Measurements from ENCODE around the gene TMEM205.
"Not testable (repeated sequence)": the region's sequence is repeated elsewhere in the genome, so short reads cannot be mapped to it uniquely, and the experiment has no call there.

The TMEM205 gene

GRCh38 chr19:11340099-11340467 lies 6.0 kb downstream of the TMEM205 start:
- DNase-seq (ENCODE audit: low read depth in 2 of 3, low spot score in 2 of 3), result not testable (repeated sequence)

GRCh38 chr19:11339254-11340098 lies 6.6 kb downstream of the TMEM205 start, which contains the start of gene RAB3D:
TSS of gene RAB3D (minus strand) at chr19:11339657. CDS start at chr19:11337399, 2,258 bp downstream.
- DNase-seq (ENCODE audit: low read depth in 2 of 3, low spot score in 2 of 3), result peak; percentile 38 to 64 (median 59)

GRCh38 chr19:11338569-11339253 lies 7.4 kb downstream of the TMEM205 start:
- no peak for DNase-seq (ENCODE audit: low read depth in 2 of 3, low spot score in 2 of 3)

GRCh38 chr19:11338121-11338520 lies 7.9 kb downstream of the TMEM205 start:
- DNase-seq (ENCODE audit: low read depth in 2 of 3, low spot score in 2 of 3), result no peak

- no peak for DNase-seq (ENCODE audit: low read depth in 2 of 3, low spot score in 2 of 3)
Observed at GRCh38 chr19:11337080-11337479, 9.0 kb downstream of the TMEM205 start.

- DNase-seq (ENCODE audit: low read depth in 2 of 3, low spot score in 2 of 3), result no peak
Observed at GRCh38 chr19:11335449-11336146, 10.5 kb downstream of the TMEM205 start.

- DNase-seq (ENCODE audit: low read depth in 2 of 3, low spot score in 2 of 3), result not testable (repeated sequence)
Observed at GRCh38 chr19:11333838-11334237, 12.2 kb downstream of the TMEM205 start.

GRCh38 chr19:11332822-11333221 lies 13.2 kb downstream of the TMEM205 start:
- DNase-seq (ENCODE audit: low read depth in 2 of 3, low spot score in 2 of 3), result no peak

- DNase-seq (ENCODE audit: low read depth in 2 of 3, low spot score in 2 of 3), result no peak
Observed at GRCh38 chr19:11331502-11331901, 14.6 kb downstream of the TMEM205 start.

- no peak for DNase-seq (ENCODE audit: low read depth in 2 of 3, low spot score in 2 of 3)
Observed at GRCh38 chr19:11330127-11330526, 15.9 kb downstream of the TMEM205 start.

GRCh38 chr19:11325544-11325943 lies 20.5 kb downstream of the TMEM205 start:
- no peak for DNase-seq (ENCODE audit: low read depth in 2 of 3, low spot score in 2 of 3)

GRCh38 chr19:11324748-11325389 lies 21.2 kb downstream of the TMEM205 start:
- no peak for DNase-seq (ENCODE audit: low read depth in 2 of 3, low spot score in 2 of 3)

- no peak for DNase-seq (ENCODE audit: low read depth in 2 of 3, low spot score in 2 of 3)
Observed at GRCh38 chr19:11324079-11324661, 21.9 kb downstream of the TMEM205 start.

GRCh38 chr19:11323601-11324078 lies 22.4 kb downstream of the TMEM205 start:
- DNase-seq (ENCODE audit: low read depth in 2 of 3, low spot score in 2 of 3), result no peak

- no peak for DNase-seq (ENCODE audit: low read depth in 2 of 3, low spot score in 2 of 3)
Observed at GRCh38 chr19:11322269-11323024, 23.6 kb downstream of the TMEM205 start.

GRCh38 chr19:11321191-11322126 lies 24.6 kb downstream of the TMEM205 start:
- no peak for DNase-seq (ENCODE audit: low read depth in 2 of 3, low spot score in 2 of 3)

- not testable (repeated sequence) for DNase-seq (ENCODE audit: low read depth in 2 of 3, low spot score in 2 of 3)
Observed at GRCh38 chr19:11320278-11320995, 25.6 kb downstream of the TMEM205 start.

- no peak for DNase-seq (ENCODE audit: low read depth in 2 of 3, low spot score in 2 of 3)
Observed at GRCh38 chr19:11306337-11306736, 39.7 kb downstream of the TMEM205 start.
